SK-N-SH treated with all-trans-retinoic acid at 6 μM for 48 hours (cell line): ENCODE results near the gene CALR3.

ENCODE experiments used
- ARNTL ChIP-seq: fragments of 450-650 bp; formaldehyde crosslinking; IDR thresholded peaks from 2 replicates; pipeline ENCODE4 v1.5.0; 2020; ENCODE audit warnings: low read depth, mild to moderate bottlenecking, moderate library complexity, borderline replicate concordance
- CREB5 ChIP-seq: fragments of 250-450 bp; sonication (Bioruptor Pico); IDR thresholded peaks from 2 replicates; pipeline ENCODE4 v1.5.1; 2020; ENCODE audit warnings: low read depth, mild to moderate bottlenecking, moderate library complexity
- CSRNP3 ChIP-seq: fragments of 250-450 bp; sonication (Bioruptor Pico); IDR thresholded peaks from 2 replicates; pipeline ENCODE4 v1.5.1; 2021; ENCODE audit warnings: mild to moderate bottlenecking, moderate library complexity
- ESRRG ChIP-seq: fragments of 250-450 bp; sonication (Bioruptor Pico); IDR thresholded peaks from 2 replicates; pipeline ENCODE4 v1.6.1; 2021; ENCODE audit warnings: mild to moderate bottlenecking
- ISL1 ChIP-seq: fragments of 250-450 bp; sonication (Bioruptor Pico); IDR thresholded peaks from 2 replicates; pipeline ENCODE4 v2.1.2; 2022; ENCODE audit warnings: mild to moderate bottlenecking, moderate library complexity
- PATZ1 ChIP-seq: fragments of 250-450 bp; sonication (Bioruptor Pico); IDR thresholded peaks from 2 replicates; pipeline ENCODE4 v1.8.0; 2020; ENCODE audit warnings: mild to moderate bottlenecking, moderate library complexity, borderline replicate concordance
- RARB ChIP-seq: fragments of 250-450 bp; sonication (Bioruptor Pico); IDR thresholded peaks from 2 replicates; pipeline ENCODE4 v1.8.0; 2021; ENCODE audit warnings: mild to moderate bottlenecking, moderate library complexity
- SNAI2 ChIP-seq: fragments of 250-450 bp; sonication (Bioruptor Pico); IDR thresholded peaks from 2 replicates; pipeline ENCODE4 v1.5.0; 2020; ENCODE audit warnings: mild to moderate bottlenecking, moderate library complexity
- TCF4 ChIP-seq: fragments of 250-450 bp; sonication (Bioruptor Pico); IDR thresholded peaks from 2 replicates; pipeline ENCODE4 v1.8.0; 2021; ENCODE audit warnings: mild to moderate bottlenecking, moderate library complexity, borderline replicate concordance
- TSHZ2 ChIP-seq: fragments of 250-450 bp; sonication (Bioruptor Pico); IDR thresholded peaks from 2 replicates; pipeline ENCODE4 v1.5.0; 2020; ENCODE audit warnings: mild to moderate bottlenecking, moderate library complexity
- ZFP3 ChIP-seq: fragments of 250-450 bp; sonication (Bioruptor Pico); IDR thresholded peaks from 2 replicates; pipeline ENCODE4 v1.5.0; 2020; ENCODE audit warnings: mild to moderate bottlenecking, moderate library complexity
- ZNF565 ChIP-seq: fragments of 450-650 bp; formaldehyde crosslinking; conservative IDR thresholded peaks from 2 replicates; pipeline ENCODE4 v1.5.0; 2020; ENCODE audit warnings: low read depth, mild to moderate bottlenecking, moderate library complexity
- ZNF70 ChIP-seq: fragments of 450-650 bp; formaldehyde crosslinking; IDR thresholded peaks from 2 replicates; pipeline ENCODE4 v1.5.0; 2020; ENCODE audit warnings: mild to moderate bottlenecking, moderate library complexity
- ZNF8 ChIP-seq: fragments of 450-650 bp; formaldehyde crosslinking; IDR thresholded peaks from 2 replicates; pipeline ENCODE4 v1.5.0; 2020; ENCODE audit warnings: mild to moderate bottlenecking, moderate library complexity

- TF ChIP-seq ESRRG (no peak), PATZ1 (CRISPR knock-in tag) (no peak), ZNF70 (CRISPR knock-in tag) (no peak), CSRNP3 (CRISPR knock-in tag) (no peak), ZFP3 (CRISPR knock-in tag) (no peak), ARNTL (no peak), ISL1 (CRISPR knock-in tag) (no peak), RARB (CRISPR knock-in tag) (no peak), ZNF8 (CRISPR knock-in tag) (no peak), CREB5 (CRISPR knock-in tag) (no peak), TSHZ2 (CRISPR knock-in tag) (no peak), ZNF565 (CRISPR knock-in tag) (no peak), TCF4 (CRISPR knock-in tag) (no peak), SNAI2 (no peak)
These were observed 21.1 kb upstream of the CALR3 start for GRCh38 chr19:16516923-16517610.
